HepG2 (cell line): ENCODE results near the gene GPBP1. TPM values are rescaled to one million over a fixed set of nuclear protein-coding genes. Genes with fewer than 3 reads are reported as not detected.

ENCODE experiments used
- CREM ChIP-seq, 2 experiments: sonication (generic) in 1 of 2; formaldehyde crosslinking in 1 of 2; IDR thresholded peaks; 2 replicates each; pipeline versions ENCODE4 v1.4.0 to v1.6.1; 2016 to 2020; ENCODE audit warnings: antibody characterized with exemption in 1 of 2, mild to moderate bottlenecking in 1 of 2, missing genetic modification reagents in 1 of 2
- MIXL1 ChIP-seq: IDR thresholded peaks from 2 replicates; pipeline ENCODE4 v1.6.1; 2016
- NFKB2 ChIP-seq: sonication (generic); formaldehyde crosslinking; IDR thresholded peaks from 2 replicates; pipeline ENCODE4 v1.4.0; 2020; ENCODE audit warnings: missing genetic modification reagents, borderline replicate concordance
- SIX1 ChIP-seq: sonication (generic); formaldehyde crosslinking; IDR thresholded peaks from 2 replicates; pipeline ENCODE4 v1.4.0; 2020; ENCODE audit warnings: missing genetic modification reagents, borderline replicate concordance
- TCF12 ChIP-seq, 2 experiments: fragments of 450-650 bp in 1 of 2; sonication (generic) in 1 of 2; formaldehyde crosslinking in 1 of 2; IDR thresholded peaks; 2 replicates each; pipeline versions ENCODE4 v1.6.1 to v1.8.0; 2017 to 2022; ENCODE audit warnings: antibody characterized with exemption in 1 of 2, mild to moderate bottlenecking in 1 of 2, missing genetic modification reagents in 1 of 2, moderate library complexity in 1 of 2
- TSC22D2 ChIP-seq: sonication (generic); formaldehyde crosslinking; IDR thresholded peaks from 2 replicates; pipeline ENCODE4 v1.5.1; 2020; ENCODE audit warnings: missing genetic modification reagents, mild to moderate bottlenecking, borderline replicate concordance
- ZBTB46 ChIP-seq: sonication (generic); formaldehyde crosslinking; IDR thresholded peaks from 2 replicates; pipeline ENCODE4 v1.4.0; 2020; ENCODE audit warnings: mild to moderate bottlenecking, missing genetic modification reagents, borderline replicate concordance
- ZBTB7B ChIP-seq: sonication (generic); formaldehyde crosslinking; IDR thresholded peaks from 2 replicates; pipeline ENCODE4 v1.4.0; 2020; ENCODE audit warnings: missing genetic modification reagents
- ZNF17 ChIP-seq: sonication (generic); formaldehyde crosslinking; IDR thresholded peaks from 2 replicates; pipeline ENCODE4 v1.5.0; 2020; ENCODE audit warnings: mild to moderate bottlenecking, missing genetic modification reagents
- ZNF234 ChIP-seq: sonication (generic); formaldehyde crosslinking; conservative IDR thresholded peaks from 2 replicates; pipeline ENCODE4 v1.5.1; 2020; ENCODE audit warnings: mild to moderate bottlenecking, missing genetic modification reagents
- ZNF33B ChIP-seq: sonication (generic); formaldehyde crosslinking; IDR thresholded peaks from 2 replicates; pipeline ENCODE4 v1.5.1; 2020; ENCODE audit warnings: mild to moderate bottlenecking, missing genetic modification reagents
- ZNF607 ChIP-seq: sonication (generic); formaldehyde crosslinking; IDR thresholded peaks from 2 replicates; pipeline ENCODE4 v1.5.1; 2020; ENCODE audit warnings: missing genetic modification reagents, mild to moderate bottlenecking, borderline replicate concordance
- ZSCAN12 ChIP-seq: sonication (generic); formaldehyde crosslinking; IDR thresholded peaks from 2 replicates; pipeline ENCODE4 v1.9.0; 2021; ENCODE audit warnings: mild to moderate bottlenecking, missing genetic modification reagents
- polyA plus RNA-seq, 8 experiments: library from polyadenylated mRNA; depleted of rRNA in 3 of 8; stranded (reverse) in 7 of 8; unstranded in 1 of 8; fragments of >200 nt; fragmentation: Illumina TruSeq in 4 of 8; extraction: Trizol in 4 of 8; gene quantifications; 2 replicates each; pipeline versions ENCODE4 v1.2.1 to v1.2.3, GENCODE V29; 2011 to 2016; ENCODE audit warnings: low read depth in 4 of 8, missing spikeins in 1 of 8, mixed read lengths in 1 of 8; ENCODE audit not compliant: insufficient read depth in 1 of 8
- total RNA-seq, 5 experiments: library from RNA; depleted of rRNA; stranded (reverse); fragments of >200 nt; fragmentation: Illumina TruSeq; extraction: Trizol; gene quantifications; 2 replicates each; pipeline ENCODE4 v1.2.3, GENCODE V29; 2016; ENCODE audit warnings: low read depth in 1 of 5
- TF ChIP-seq, protein P1 (sequence below), 2 experiments: sonication (generic) in 1 of 2; formaldehyde crosslinking in 1 of 2; IDR thresholded peaks; 2 replicates each; pipeline versions ENCODE4 v1.6.1 to v1.9.0; 2014 to 2022; ENCODE audit warnings: antibody characterized with exemption in 1 of 2, borderline replicate concordance in 1 of 2, inconsistent platforms in 1 of 2, low read depth in 1 of 2, missing genetic modification reagents in 1 of 2
- TF ChIP-seq, protein P2 (sequence below): sonication (generic); formaldehyde crosslinking; IDR thresholded peaks from 2 replicates; pipeline ENCODE4 v1.4.0; 2020; ENCODE audit warnings: missing genetic modification reagents
- TF ChIP-seq, protein P3 (sequence below): sonication (generic); formaldehyde crosslinking; IDR thresholded peaks from 2 replicates; pipeline ENCODE4 v1.9.0; 2021; ENCODE audit warnings: missing genetic modification reagents, mild to moderate bottlenecking, borderline replicate concordance

Gene GPBP1
- total and polyA plus RNA-seq, 2 of the 13 experiments (the other 11 are each of a cell fraction or from before 2014, with no cell fraction given): 27.1 to 72.2 TPM

DNA sequence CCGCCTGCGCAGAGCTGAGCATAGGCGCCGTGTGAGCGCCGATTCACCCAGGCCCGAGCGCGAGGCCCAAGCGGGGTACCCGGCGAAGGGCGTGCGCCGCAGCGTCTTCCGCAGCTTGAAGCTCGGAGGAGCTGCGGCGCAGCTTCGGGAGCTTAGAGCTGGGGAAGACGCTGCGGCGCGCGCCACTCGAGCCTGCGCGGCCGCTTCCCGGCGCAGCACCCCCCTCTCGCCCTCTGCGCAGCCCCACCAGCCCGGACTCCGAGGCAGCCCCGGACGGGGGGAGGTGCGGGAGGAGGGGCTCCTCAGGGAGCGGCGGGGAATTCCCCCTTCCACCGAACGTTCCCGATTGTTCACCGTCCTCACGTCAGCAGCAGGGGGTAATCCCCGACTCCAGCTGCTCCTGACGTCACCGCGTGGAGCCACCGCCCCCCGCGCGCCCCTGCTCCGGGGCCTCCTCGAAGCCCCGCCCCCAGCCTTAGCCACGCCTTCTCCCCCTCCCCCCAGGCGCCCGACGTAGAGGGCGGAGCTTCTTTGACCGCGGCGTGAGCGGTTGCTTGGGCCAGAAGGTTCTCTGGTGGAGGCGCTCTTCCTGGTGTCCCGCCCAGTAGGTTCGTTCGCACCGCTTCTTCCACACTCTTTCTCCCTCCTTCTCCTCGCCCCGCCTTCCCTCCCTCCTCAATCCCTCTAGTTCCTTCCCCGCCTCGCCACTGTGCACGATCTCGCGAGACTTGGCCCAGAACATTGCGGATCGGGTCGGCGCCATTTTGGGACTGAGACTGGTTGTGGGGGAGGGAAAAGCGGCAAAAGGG lies at the start of gene GPBP1 (continued):
- 0 out of 2 replicates have a peak, but pooled peaks have one; percentile 27 for TF ChIP-seq TSC22D2 (CRISPR knock-in tag)
- TF ChIP-seq ZNF33B: peak; percentile 75; the same call in 1 of the 2 replicates
- no peak for TF ChIP-seq ZSCAN12 (CRISPR knock-in tag)
- peak; percentile 71 for TF ChIP-seq ZBTB7B
- TF ChIP-seq CREM (IDR thresholded peaks at IDR 0.05): peak; percentile 80
- 0 out of 2 replicates have a peak, but pooled peaks have one; percentile 50 for TF ChIP-seq CREM (CRISPR knock-in tag; IDR thresholded peaks at IDR 0.05)
- TF ChIP-seq, protein P1, sequence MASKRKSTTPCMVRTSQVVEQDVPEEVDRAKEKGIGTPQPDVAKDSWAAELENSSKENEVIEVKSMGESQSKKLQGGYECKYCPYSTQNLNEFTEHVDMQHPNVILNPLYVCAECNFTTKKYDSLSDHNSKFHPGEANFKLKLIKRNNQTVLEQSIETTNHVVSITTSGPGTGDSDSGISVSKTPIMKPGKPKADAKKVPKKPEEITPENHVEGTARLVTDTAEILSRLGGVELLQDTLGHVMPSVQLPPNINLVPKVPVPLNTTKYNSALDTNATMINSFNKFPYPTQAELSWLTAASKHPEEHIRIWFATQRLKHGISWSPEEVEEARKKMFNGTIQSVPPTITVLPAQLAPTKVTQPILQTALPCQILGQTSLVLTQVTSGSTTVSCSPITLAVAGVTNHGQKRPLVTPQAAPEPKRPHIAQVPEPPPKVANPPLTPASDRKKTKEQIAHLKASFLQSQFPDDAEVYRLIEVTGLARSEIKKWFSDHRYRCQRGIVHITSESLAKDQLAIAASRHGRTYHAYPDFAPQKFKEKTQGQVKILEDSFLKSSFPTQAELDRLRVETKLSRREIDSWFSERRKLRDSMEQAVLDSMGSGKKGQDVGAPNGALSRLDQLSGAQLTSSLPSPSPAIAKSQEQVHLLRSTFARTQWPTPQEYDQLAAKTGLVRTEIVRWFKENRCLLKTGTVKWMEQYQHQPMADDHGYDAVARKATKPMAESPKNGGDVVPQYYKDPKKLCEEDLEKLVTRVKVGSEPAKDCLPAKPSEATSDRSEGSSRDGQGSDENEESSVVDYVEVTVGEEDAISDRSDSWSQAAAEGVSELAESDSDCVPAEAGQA (IDR thresholded peaks at IDR 0.05; ENCODE audit: low read depth): peak; percentile 81
- TF ChIP-seq, protein P1 (CRISPR knock-in tag; IDR thresholded peaks at IDR 0.05; ENCODE audit: borderline replicate concordance): 0 out of 2 replicates have a peak, but pooled peaks have one; percentile 65
- 0 out of 2 replicates have a peak, but pooled peaks have one; percentile 47 for TF ChIP-seq NFKB2
- TF ChIP-seq ZBTB46 (CRISPR knock-in tag): peak; percentile 80; the same call in 1 of the 2 replicates
- TF ChIP-seq, protein P2, sequence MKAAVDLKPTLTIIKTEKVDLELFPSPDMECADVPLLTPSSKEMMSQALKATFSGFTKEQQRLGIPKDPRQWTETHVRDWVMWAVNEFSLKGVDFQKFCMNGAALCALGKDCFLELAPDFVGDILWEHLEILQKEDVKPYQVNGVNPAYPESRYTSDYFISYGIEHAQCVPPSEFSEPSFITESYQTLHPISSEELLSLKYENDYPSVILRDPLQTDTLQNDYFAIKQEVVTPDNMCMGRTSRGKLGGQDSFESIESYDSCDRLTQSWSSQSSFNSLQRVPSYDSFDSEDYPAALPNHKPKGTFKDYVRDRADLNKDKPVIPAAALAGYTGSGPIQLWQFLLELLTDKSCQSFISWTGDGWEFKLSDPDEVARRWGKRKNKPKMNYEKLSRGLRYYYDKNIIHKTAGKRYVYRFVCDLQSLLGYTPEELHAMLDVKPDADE (CRISPR knock-in tag): peak; percentile 87
- TF ChIP-seq MIXL1 (CRISPR knock-in tag): no peak; the same call in 1 of the 2 replicates
- TF ChIP-seq SIX1 (CRISPR knock-in tag): no peak
- TF ChIP-seq, protein P3, sequence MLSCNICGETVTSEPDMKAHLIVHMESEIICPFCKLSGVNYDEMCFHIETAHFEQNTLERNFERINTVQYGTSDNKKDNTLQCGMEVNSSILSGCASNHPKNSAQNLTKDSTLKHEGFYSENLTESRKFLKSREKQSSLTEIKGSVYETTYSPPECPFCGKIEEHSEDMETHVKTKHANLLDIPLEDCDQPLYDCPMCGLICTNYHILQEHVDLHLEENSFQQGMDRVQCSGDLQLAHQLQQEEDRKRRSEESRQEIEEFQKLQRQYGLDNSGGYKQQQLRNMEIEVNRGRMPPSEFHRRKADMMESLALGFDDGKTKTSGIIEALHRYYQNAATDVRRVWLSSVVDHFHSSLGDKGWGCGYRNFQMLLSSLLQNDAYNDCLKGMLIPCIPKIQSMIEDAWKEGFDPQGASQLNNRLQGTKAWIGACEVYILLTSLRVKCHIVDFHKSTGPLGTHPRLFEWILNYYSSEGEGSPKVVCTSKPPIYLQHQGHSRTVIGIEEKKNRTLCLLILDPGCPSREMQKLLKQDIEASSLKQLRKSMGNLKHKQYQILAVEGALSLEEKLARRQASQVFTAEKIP: no peak
- TF ChIP-seq ZNF607 (CRISPR knock-in tag): no peak; the same call in 1 of the 2 replicates
- TF ChIP-seq ZNF234 (CRISPR knock-in tag): peak; percentile 50; the same call in 1 of the 2 replicates
- no peak for TF ChIP-seq ZNF17 (CRISPR knock-in tag)
- no peak for TF ChIP-seq TCF12 (IDR thresholded peaks at IDR 0.05)
- no peak for TF ChIP-seq TCF12 (CRISPR knock-in tag; IDR thresholded peaks at IDR 0.05)
